GM12878 (cell line): ENCODE results near the gene DYNC1I1. TPM values are rescaled to one million over a fixed set of nuclear protein-coding genes. Genes with fewer than 3 reads are reported as not detected.

Experiments used
- ATAC-seq: fragments of 200-7000 bp; cut with Tn5 transposase; 3 replicates; pipeline ENCODE4 v1.9.1; 2020; ENCODE audit warnings: mild to moderate bottlenecking, moderate library complexity
- BruUV-seq: library from RNA; stranded (reverse); fragments of 400-500 nt; replicated peaks from 2 replicates; lab custom pipeline; 2021; lab: Mats Ljungman, UMichigan
- CTCF ChIA-PET: fragments of 300-600 bp; sonication (Branson Sonifier 250); formaldehyde crosslinking; extraction: SDS; loops from one replicate; lab custom pipeline; 2021; ENCODE audit warnings: inconsistent platforms; lab: Yijun Ruan, JAX
- POLR2A ChIA-PET: fragments of 350-600 bp; formaldehyde crosslinking; extraction: SDS; loops from one replicate; lab custom pipeline; 2021; ENCODE audit warnings: inconsistent platforms; lab: Charles Lee
- RAD21 ChIA-PET: fragments of 300-600 bp; sonication (Branson Sonifier 250); formaldehyde crosslinking; loops from one replicate; lab custom pipeline; 2023; ENCODE audit warnings: antibody characterized with exemption; ENCODE audit not compliant: unreplicated experiment; lab: Charles Lee
- SMC1A ChIA-PET: fragments of 300-600 bp; sonication (Branson Sonifier 250); formaldehyde crosslinking; loops from one replicate; lab custom pipeline; 2023; ENCODE audit not compliant: unreplicated experiment, uncharacterized antibody; lab: Charles Lee
- DNase-seq: peaks from one replicate; pipeline ENCODE4 v3.0.0-alpha.2; 2011; ENCODE audit warnings: low read depth, low spot score
- FAIRE-seq: peaks from 3 replicates; lab custom pipeline; 2011; peaks lifted over from hg19 to GRCh38; lab: Jason Lieb, UNC
- H2AFZ ChIP-seq: 2 replicates; pipeline ENCODE4 v1.6.0; 2011; ENCODE audit warnings: low read depth, low read length, control low read depth; ENCODE audit not compliant: control insufficient read depth
- H3K27ac ChIP-seq: 2 replicates; pipeline ENCODE4 v1.5.1; 2011; ENCODE audit warnings: control low read depth; ENCODE audit not compliant: control insufficient read depth, insufficient read depth
- H3K27me3 ChIP-seq, 2 experiments: replicated peaks in 1 of 2; 2 replicates each; pipeline versions ENCODE4 v1.6.0 to v1.6.1; 2011; ENCODE audit warnings: low read length in 1 of 2; ENCODE audit not compliant: control insufficient read depth in 2 of 2, insufficient read depth in 2 of 2
- H3K36me3 ChIP-seq, 2 experiments: 2 replicates each; pipeline ENCODE4 v1.5.1; 2011; ENCODE audit warnings: low read length in 1 of 2; ENCODE audit not compliant: control insufficient read depth in 2 of 2, insufficient read depth in 2 of 2
- H3K4me1 ChIP-seq: 2 replicates; pipeline ENCODE4 v1.6.1; 2011; ENCODE audit warnings: mild to moderate bottlenecking, low read length, moderate library complexity, mixed read lengths; ENCODE audit not compliant: control insufficient read depth, insufficient read depth
- H3K4me2 ChIP-seq: 2 replicates; pipeline ENCODE4 v1.6.0; 2011; ENCODE audit warnings: control low read depth; ENCODE audit not compliant: control insufficient read depth, insufficient read depth
- H3K4me3 ChIP-seq: fragments of 200-600 bp; sonication (generic); 2 replicates; pipeline ENCODE4 v1.5.1; 2016
- H3K79me2 ChIP-seq: 2 replicates; pipeline ENCODE4 v1.6.0; 2011; ENCODE audit warnings: low read length; ENCODE audit not compliant: control insufficient read depth, insufficient read depth
- H3K9ac ChIP-seq: 2 replicates; pipeline ENCODE4 v1.8.0; 2011; ENCODE audit warnings: low read length, control low read depth, mixed read lengths; ENCODE audit not compliant: control insufficient read depth, insufficient read depth
- H3K9me3 ChIP-seq: replicated peaks from 3 replicates; pipeline ENCODE4 v1.5.1; 2011; ENCODE audit warnings: mild to moderate bottlenecking, low read length; ENCODE audit not compliant: control insufficient read depth, insufficient read depth
- H4K20me1 ChIP-seq: 2 replicates; pipeline ENCODE4 v1.6.0; 2011; ENCODE audit not compliant: control insufficient read depth, insufficient read depth
- EZH2 ChIP-seq: IDR thresholded peaks from 2 replicates; pipeline ENCODE4 v1.6.1; 2012; ENCODE audit warnings: low read depth, mild to moderate bottlenecking, control low read depth, inconsistent platforms, low read length, borderline replicate concordance; ENCODE audit not compliant: control insufficient read depth
- RAD21 ChIP-seq: IDR thresholded peaks from 2 replicates; pipeline ENCODE4 v1.6.1; 2011; ENCODE audit warnings: mild to moderate bottlenecking, low read depth, low read length, moderate library complexity; ENCODE audit not compliant: insufficient read depth
- SMC3 ChIP-seq: IDR thresholded peaks from 2 replicates; pipeline ENCODE4 v1.6.1; 2011; ENCODE audit warnings: low read length, improper control_type of control experiment, borderline replicate concordance
- WGBS: methylation state at CpG from one replicate; pipeline ENCODE4 v1.1.6; 2016; ENCODE audit warnings: low lambda C conversion rate; ENCODE audit not compliant: insufficient replicate concordance, insufficient coverage; ENCODE audit errors: missing lambda C conversion rate; 5-methylcytosine and 5-hydroxymethylcytosine counted together
- in situ Hi-C: fragments of 300-500 bp; cut with MboI; formaldehyde crosslinking; loops from 9 replicates; pipeline ENCODE4 v1.14.3; 2018; ENCODE audit warnings: mixed read lengths
- intact Hi-C: fragments of 100-400 bp; cut with micrococcal nuclease; formaldehyde crosslinking; loops from one replicate; pipeline ENCODE4 v1.14.2; 2022; ENCODE audit not compliant: unreplicated experiment
- polyA plus RNA-seq, 11 experiments: library from polyadenylated mRNA; depleted of rRNA in 4 of 11; unstranded in 6 of 11; stranded (reverse) in 5 of 11; fragments of >200 nt; fragmentation: Nextera tagmentation in 4 of 11; fragmentation: Illumina TruSeq in 1 of 11; extraction: Ambion mirVana in 4 of 11; extraction: Trizol in 1 of 11; gene quantifications; 1 replicate in 1 of 11; 2 replicates in 10 of 11; pipeline versions ENCODE4 v1.2.1 to v1.2.3, GENCODE V29; 2011 to 2016; ENCODE audit warnings: inconsistent platforms in 2 of 11, missing spikeins in 2 of 11, low read depth in 1 of 11
- total RNA-seq, 4 experiments: library from RNA; depleted of rRNA in 3 of 4; stranded (reverse); fragments of >200 nt in 3 of 4; fragmentation: Illumina TruSeq in 1 of 4; extraction: Trizol in 1 of 4; gene quantifications; 2 replicates each; pipeline versions ENCODE4 v1.2.1 to v1.2.3, GENCODE V29; 2013 to 2021
- TF ChIP-seq, protein P1 (sequence below), 3 experiments: IDR thresholded peaks in 2 of 3; conservative IDR thresholded peaks in 1 of 3; 2 replicates each; pipeline ENCODE4 v1.5.1; 2011; ENCODE audit warnings: low read depth in 3 of 3, low read length in 3 of 3, mild to moderate bottlenecking in 3 of 3, control low read depth in 2 of 3, moderate library complexity in 2 of 3, inconsistent platforms in 1 of 3, mixed read lengths in 1 of 3; ENCODE audit not compliant: control insufficient read depth in 2 of 3, insufficient read depth in 1 of 3; ENCODE audit errors: extremely low read depth in 1 of 3

The DYNC1I1 gene
- total and polyA plus RNA-seq, 10 of the 15 experiments (the other 5 are each of a cell fraction or from before 2014, with no cell fraction given) = 0.05 to 0.91 (median 0.14) TPM; not detected in 3

DNA sequence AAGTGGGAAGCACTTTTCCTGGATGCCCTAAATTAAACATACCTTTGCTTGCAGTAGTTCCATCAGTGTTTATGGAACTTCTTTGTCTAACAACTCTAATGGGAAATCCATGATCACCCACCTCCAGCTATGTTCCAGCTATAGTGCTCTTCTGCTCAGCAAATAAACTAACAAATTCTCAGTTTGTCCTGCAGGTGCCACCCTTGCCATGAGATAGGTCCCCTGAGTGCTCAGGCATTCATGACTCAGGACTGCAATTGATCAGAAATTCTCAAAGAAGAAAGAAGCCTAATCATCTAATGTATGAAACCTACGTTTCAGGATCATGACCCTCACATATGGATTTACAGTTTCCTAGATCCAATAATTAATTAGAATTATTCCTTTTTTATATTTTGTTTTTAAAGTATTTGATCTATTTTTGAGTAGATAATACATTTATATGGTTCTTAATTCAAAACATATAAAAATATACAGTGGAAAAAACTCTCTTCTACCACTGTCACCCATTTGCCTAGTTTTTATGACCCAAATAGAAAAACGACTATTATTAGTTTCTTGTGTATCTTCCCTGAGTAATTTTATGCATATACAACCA is 48.7 kb upstream of the DYNC1I1 start:
- CTCF ChIA-PET = interaction anchor here (0.6 to 10.1 kb wide), 26 partner anchors 10 to 1304 kb away, joined by 3 to 421 read pairs (median 4); partner anchors contain the start of gene DYNC1I1
- no peaks in the 10 kb centered on the region for H3K36me3 ChIP-seq
- POLR2A ChIA-PET = interaction anchor here (1.4 kb wide), 1 partner anchor 148 kb away, joined by 3 read pairs; no protein-coding TSS in a partner anchor
- DNase-seq = peak; percentile 11
- TF ChIP-seq SMC3 (peak; percentile 59; the same call in 1 of the 2 replicates), EZH2 (no peak), RAD21 (peak; percentile 56)
- TF ChIP-seq, protein P1, sequence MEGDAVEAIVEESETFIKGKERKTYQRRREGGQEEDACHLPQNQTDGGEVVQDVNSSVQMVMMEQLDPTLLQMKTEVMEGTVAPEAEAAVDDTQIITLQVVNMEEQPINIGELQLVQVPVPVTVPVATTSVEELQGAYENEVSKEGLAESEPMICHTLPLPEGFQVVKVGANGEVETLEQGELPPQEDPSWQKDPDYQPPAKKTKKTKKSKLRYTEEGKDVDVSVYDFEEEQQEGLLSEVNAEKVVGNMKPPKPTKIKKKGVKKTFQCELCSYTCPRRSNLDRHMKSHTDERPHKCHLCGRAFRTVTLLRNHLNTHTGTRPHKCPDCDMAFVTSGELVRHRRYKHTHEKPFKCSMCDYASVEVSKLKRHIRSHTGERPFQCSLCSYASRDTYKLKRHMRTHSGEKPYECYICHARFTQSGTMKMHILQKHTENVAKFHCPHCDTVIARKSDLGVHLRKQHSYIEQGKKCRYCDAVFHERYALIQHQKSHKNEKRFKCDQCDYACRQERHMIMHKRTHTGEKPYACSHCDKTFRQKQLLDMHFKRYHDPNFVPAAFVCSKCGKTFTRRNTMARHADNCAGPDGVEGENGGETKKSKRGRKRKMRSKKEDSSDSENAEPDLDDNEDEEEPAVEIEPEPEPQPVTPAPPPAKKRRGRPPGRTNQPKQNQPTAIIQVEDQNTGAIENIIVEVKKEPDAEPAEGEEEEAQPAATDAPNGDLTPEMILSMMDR (IDR thresholded peaks at IDR 0.05 in 2 of 3, conservative IDR thresholded peaks at IDR 0.05 in 1 of 3; ENCODE audit: control insufficient read depth in 2 of 3, extremely low read depth in 1 of 3, insufficient read depth in 1 of 3, low read depth in 3 of 3, low read length in 3 of 3) = peak in 2 of 3 experiments; percentile 36 to 67; a peak in 3 of 6 replicates
- TF ChIP-seq, all 136 proteins: peak for 3
- peak; percentile 86 for ATAC-seq
- intact Hi-C loops = loop anchor here (1.0 kb wide), 2 partner anchors 144 to 148 kb away; no protein-coding TSS in a partner anchor
- Histone ChIP-seq H3K4me2 (no peak overlapping the region), H3K79me2 (no peaks in the 10 kb centered on the region), H2AFZ (no peak overlapping the region), H3K9ac (no peak overlapping the region), H4K20me1 (no peaks in the 10 kb centered on the region), H3K27ac (no peak overlapping the region), H3K27me3 (peaks cover 0 to 2% of the 10 kb centered on the region in 2 experiments; a peak in 1 of 4 replicates), H3K9me3 (no peaks in the 10 kb centered on the region), H3K4me1 (no peaks in the 10 kb centered on the region), H3K4me3 (no peak overlapping the region)
- in situ Hi-C loops = loop anchor here (5.0 kb wide), 1 partner anchor 149 kb away; no protein-coding TSS in a partner anchor
- no peak for FAIRE-seq
- 0% methylated on average over 2 of the region's 2 CpGs for WGBS
- BruUV-seq = no TSS peak
- ChIA-PET RAD21 (interaction anchor here (0.6 to 7.8 kb wide), 19 partner anchors 36 to 1304 kb away, joined by 3 to 183 read pairs (median 4); no protein-coding TSS in a partner anchor), SMC1A (interaction anchor here (0.7 to 8.2 kb wide), 16 partner anchors 10 to 212 kb away, joined by 3 to 176 read pairs (median 6); no protein-coding TSS in a partner anchor)
